Measurements from ENCODE around the gene ADAMTSL2.

The ADAMTSL2 gene

GRCh38 chr9:133575186-133576030 lies 40.9 kb downstream of the ADAMTSL2 start:
- DNase-seq (ENCODE audit: low spot score), result no peak

- DNase-seq (ENCODE audit: low spot score), result no peak
Measured at GRCh38 chr9:133576031-133576874, 41.7 kb downstream of the ADAMTSL2 start.

GRCh38 chr9:133576875-133577736 lies 42.6 kb downstream of the ADAMTSL2 start:
- DNase-seq (ENCODE audit: low spot score), result no peak

GRCh38 chr9:133577737-133578112 lies 43.2 kb downstream of the ADAMTSL2 start:
- no peak for DNase-seq (ENCODE audit: low spot score)

GRCh38 chr9:133578524-133579441 lies 44.3 kb downstream of the ADAMTSL2 start:
- DNase-seq (ENCODE audit: low spot score), result no peak

- DNase-seq (ENCODE audit: low spot score), result no peak
Measured at GRCh38 chr9:133579601-133580418, 45.3 kb downstream of the ADAMTSL2 start.

- no peak for DNase-seq (ENCODE audit: low spot score)
Measured at GRCh38 chr9:133580419-133580738, 45.9 kb downstream of the ADAMTSL2 start.

GRCh38 chr9:133581011-133581410 lies 46.5 kb downstream of the ADAMTSL2 start:
- DNase-seq (ENCODE audit: low spot score), result no peak

- DNase-seq (ENCODE audit: low spot score), result no peak
Measured at GRCh38 chr9:133581513-133582343, 47.2 kb downstream of the ADAMTSL2 start.

- no peak for DNase-seq (ENCODE audit: low spot score)
Measured at GRCh38 chr9:133582501-133583045, 48.1 kb downstream of the ADAMTSL2 start.

GRCh38 chr9:133583111-133583510 lies 48.6 kb downstream of the ADAMTSL2 start:
- no peak for DNase-seq (ENCODE audit: low spot score)

GRCh38 chr9:133583586-133583985 lies 49.1 kb downstream of the ADAMTSL2 start:
- DNase-seq (ENCODE audit: low spot score), result no peak

- no peak for DNase-seq (ENCODE audit: low spot score)
Measured at GRCh38 chr9:133584167-133584558, 49.7 kb downstream of the ADAMTSL2 start.

- DNase-seq (ENCODE audit: low spot score), result no peak
Measured at GRCh38 chr9:133584559-133585476, 50.3 kb downstream of the ADAMTSL2 start.

- no peak for DNase-seq (ENCODE audit: low spot score)
Measured at GRCh38 chr9:133585481-133586351, 51.2 kb downstream of the ADAMTSL2 start.

- no peak for DNase-seq (ENCODE audit: low spot score)
Measured at GRCh38 chr9:133587051-133587450, 52.5 kb downstream of the ADAMTSL2 start.

GRCh38 chr9:133587466-133587865 lies 53.0 kb downstream of the ADAMTSL2 start:
- DNase-seq (ENCODE audit: low spot score), result no peak

Measured in globus pallidus (tissue), 1 donor.